ENCODE data around the gene ERICH2. TPM values are rescaled to one million over a fixed set of nuclear protein-coding genes. Genes with fewer than 3 reads are reported as not detected.
A peak's percentile ranks its signal among the peaks of the same experiment; 100 is the strongest.

Gene ERICH2
- total RNA-seq, 4 donors from 2014 or later, result 0.98 TPM; not detected in 3

DNA sequence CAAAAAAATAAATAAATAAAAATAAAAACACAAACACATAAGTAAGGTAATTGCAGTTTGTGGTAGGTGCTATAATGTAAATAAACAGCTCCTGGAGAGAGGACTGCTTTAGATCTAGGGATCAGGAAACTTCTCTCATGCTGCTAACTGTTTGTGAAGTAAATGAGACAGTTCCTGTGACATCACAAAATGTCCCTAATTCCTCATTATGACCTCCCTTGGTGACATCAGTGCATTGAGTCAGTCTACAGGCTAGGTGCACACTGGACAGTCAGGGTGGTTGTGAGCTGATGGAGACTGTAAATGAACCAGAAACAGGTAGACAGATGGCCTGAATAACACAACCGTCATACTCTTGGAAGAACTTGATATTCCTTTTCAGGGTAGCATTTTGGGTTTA is 13.4 kb downstream of the ERICH2 start:
- DNase-seq (ENCODE audit: low spot score in 2 of 2), result no peak
- no peak overlapping the region for H3K4me3 ChIP-seq
- no peaks in the 10 kb centered on the region for H3K36me3 ChIP-seq
- H3K27ac ChIP-seq, result no peak overlapping the region
- H3K9me3 ChIP-seq, result no peaks in the 10 kb centered on the region
- WGBS, 2 donors, result 97 to 100% methylated on average over 1 of the region's 1 CpG
- H3K4me1 ChIP-seq, result no peaks in the 10 kb centered on the region
- H3K27me3 ChIP-seq, result no peaks in the 10 kb centered on the region
- TF ChIP-seq, protein P1, sequence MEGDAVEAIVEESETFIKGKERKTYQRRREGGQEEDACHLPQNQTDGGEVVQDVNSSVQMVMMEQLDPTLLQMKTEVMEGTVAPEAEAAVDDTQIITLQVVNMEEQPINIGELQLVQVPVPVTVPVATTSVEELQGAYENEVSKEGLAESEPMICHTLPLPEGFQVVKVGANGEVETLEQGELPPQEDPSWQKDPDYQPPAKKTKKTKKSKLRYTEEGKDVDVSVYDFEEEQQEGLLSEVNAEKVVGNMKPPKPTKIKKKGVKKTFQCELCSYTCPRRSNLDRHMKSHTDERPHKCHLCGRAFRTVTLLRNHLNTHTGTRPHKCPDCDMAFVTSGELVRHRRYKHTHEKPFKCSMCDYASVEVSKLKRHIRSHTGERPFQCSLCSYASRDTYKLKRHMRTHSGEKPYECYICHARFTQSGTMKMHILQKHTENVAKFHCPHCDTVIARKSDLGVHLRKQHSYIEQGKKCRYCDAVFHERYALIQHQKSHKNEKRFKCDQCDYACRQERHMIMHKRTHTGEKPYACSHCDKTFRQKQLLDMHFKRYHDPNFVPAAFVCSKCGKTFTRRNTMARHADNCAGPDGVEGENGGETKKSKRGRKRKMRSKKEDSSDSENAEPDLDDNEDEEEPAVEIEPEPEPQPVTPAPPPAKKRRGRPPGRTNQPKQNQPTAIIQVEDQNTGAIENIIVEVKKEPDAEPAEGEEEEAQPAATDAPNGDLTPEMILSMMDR (IDR thresholded peaks at IDR 0.05), result no peak
- TF ChIP-seq EP300 (IDR thresholded peaks at IDR 0.05) (no peak), POLR2A (IDR thresholded peaks at IDR 0.05) (no peak)

DNA sequence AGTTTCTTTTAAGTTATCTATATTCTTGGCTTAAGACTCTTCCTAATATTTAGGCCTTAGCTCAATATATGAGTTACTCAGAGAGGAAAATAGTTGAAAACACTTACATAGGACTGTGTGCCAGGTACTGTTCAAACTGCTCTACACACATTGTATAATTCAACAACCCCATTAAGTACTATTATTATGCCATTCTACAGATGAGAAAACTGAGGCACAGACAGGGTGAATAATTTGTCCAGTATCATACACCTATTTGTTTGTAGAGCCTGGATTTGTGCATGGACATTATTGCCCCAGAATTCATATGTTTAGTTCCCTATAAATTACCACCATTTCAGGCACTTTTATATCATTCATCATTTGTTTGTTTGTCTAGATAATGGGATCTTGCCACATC is 28.8 kb downstream of the ERICH2 start:
- Histone ChIP-seq H3K4me3 (no peak overlapping the region), H3K27me3 (no peaks in the 10 kb centered on the region), H3K9me3 (no peaks in the 10 kb centered on the region), H3K4me1 (no peaks in the 10 kb centered on the region), H3K36me3 (no peaks in the 10 kb centered on the region), H3K27ac (no peak overlapping the region)
- DNase-seq (ENCODE audit: low spot score in 2 of 2), result no peak
- TF ChIP-seq POLR2A (IDR thresholded peaks at IDR 0.05), result no peak
- no peak for TF ChIP-seq EP300 (IDR thresholded peaks at IDR 0.05)
- TF ChIP-seq, protein P1 (IDR thresholded peaks at IDR 0.05), result no peak

DNA sequence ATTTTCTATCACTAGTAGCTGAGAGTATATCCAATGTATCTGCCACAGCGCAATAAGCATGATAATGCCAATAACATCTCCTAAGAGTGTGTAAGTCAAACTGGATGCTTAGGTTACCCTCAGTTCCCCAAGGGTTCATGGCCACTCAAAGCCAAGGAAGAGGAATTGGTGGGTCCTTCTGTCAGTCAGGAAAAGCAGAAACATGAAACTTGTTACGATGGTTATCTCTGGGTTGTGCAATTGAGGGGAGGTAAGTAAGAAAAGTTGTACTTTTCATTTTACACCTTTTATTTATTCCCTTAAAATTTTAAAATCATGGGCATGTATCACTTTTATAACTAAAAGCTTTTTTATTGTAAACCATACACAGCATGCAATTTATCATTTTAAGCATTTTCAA is 36.4 kb downstream of the ERICH2 start:
- H3K27me3 ChIP-seq, result no peaks in the 10 kb centered on the region
- H3K9me3 ChIP-seq, result no peaks in the 10 kb centered on the region
- no peak for DNase-seq (ENCODE audit: low spot score in 2 of 2)
- no peak overlapping the region for H3K4me3 ChIP-seq
- no peaks in the 10 kb centered on the region for H3K36me3 ChIP-seq
- TF ChIP-seq, protein P1 (IDR thresholded peaks at IDR 0.05), result no peak
- TF ChIP-seq POLR2A (IDR thresholded peaks at IDR 0.05) (no peak), EP300 (IDR thresholded peaks at IDR 0.05) (no peak)
- WGBS, 2 donors, result 94 to 95% methylated on average over 2 of the region's 2 CpGs
- no peak overlapping the region for H3K27ac ChIP-seq
- H3K4me1 ChIP-seq, result no peaks in the 10 kb centered on the region

DNA sequence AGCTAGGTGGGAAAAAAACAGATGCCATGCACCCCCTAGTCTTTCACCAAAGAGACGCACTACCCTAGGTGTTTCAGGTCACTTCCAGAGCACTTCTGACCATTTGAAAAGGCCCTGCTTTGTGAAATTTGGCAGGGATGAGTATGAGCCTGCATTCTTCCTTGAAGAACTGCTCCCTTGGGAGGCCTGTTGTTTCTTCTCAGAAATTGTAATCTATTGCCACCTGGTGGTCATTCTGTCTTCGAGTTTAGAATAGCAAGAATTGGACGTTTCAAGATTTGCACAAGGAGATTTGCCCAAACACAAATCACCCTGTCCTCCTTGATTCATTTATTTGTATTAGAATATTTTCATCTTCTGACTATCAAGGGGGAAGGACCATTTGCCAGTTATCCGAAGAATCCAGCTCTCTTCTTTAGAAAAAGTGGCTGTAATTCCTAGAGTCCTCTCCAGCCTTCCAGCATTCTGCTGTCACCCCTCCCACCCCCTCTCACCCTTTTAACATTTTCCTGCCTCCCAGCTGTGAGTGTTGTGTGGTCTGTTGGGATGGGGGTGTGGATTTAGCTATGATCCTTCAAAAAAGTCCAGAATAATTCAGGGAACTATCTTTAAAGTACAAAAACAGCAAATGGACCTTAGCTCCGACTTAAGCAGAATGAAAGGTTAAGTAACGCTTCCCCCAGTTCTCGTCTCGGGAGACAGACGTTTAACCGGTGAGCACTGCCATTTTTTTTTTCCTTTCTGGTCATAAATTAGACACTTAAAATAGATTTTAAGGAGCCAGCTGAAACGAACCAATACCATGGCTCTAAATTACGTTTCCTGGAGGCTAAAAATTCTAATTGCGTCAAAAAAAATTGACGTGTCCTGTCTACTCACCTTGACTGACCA is 42.8 kb downstream of the ERICH2 start:
- WGBS, 2 donors, result 2% methylated on average over 14 of the region's 14 CpGs
- Histone ChIP-seq H3K4me3 (no peak overlapping the region), H3K36me3 (no peaks in the 10 kb centered on the region), H3K9me3 (no peaks in the 10 kb centered on the region), H3K27me3 (peaks cover 0 to 52% of the 10 kb centered on the region in 2 donors), H3K4me1 (peaks cover 0 to 51% (median 32%) of the 10 kb centered on the region in 4 donors), H3K27ac (no peak overlapping the region)
- DNase-seq (ENCODE audit: low spot score in 2 of 2), result peak in 1 of 2 donors; percentile 94
- peak in 1 of 2 donors; percentile 31 for TF ChIP-seq EP300 (IDR thresholded peaks at IDR 0.05)
- no peak for TF ChIP-seq POLR2A (IDR thresholded peaks at IDR 0.05)
- TF ChIP-seq, protein P1 (IDR thresholded peaks at IDR 0.05), result peak; percentile 53 to 87 (median 66)
